Measurements from ENCODE around the gene KMO.

The KMO gene

GRCh38 chr1:241532162-241532531 lies at the start of gene KMO:
Gene KMO (plus strand): TSS chr1:241532378. CDS start chr1:241532445, 67 bp downstream.
- no peak for DNase-seq (ENCODE audit: low spot score)

GRCh38 chr1:241482761-241483250 lies 49.4 kb upstream of the KMO start:
- DNase-seq (ENCODE audit: low spot score), result no peak

GRCh38 chr1:241485145-241485544 lies 47.0 kb upstream of the KMO start:
- DNase-seq (ENCODE audit: low spot score), result no peak

- no peak for DNase-seq (ENCODE audit: low spot score)
Observed at GRCh38 chr1:241485554-241485992, 46.6 kb upstream of the KMO start.

- DNase-seq (ENCODE audit: low spot score), result no peak
Observed at GRCh38 chr1:241488739-241489138, 43.4 kb upstream of the KMO start.

GRCh38 chr1:241495741-241496140 lies 36.4 kb upstream of the KMO start:
- no peak for DNase-seq (ENCODE audit: low spot score)

GRCh38 chr1:241499910-241500309 lies 32.3 kb upstream of the KMO start:
- DNase-seq (ENCODE audit: low spot score), result no peak

- DNase-seq (ENCODE audit: low spot score), result no peak
Observed at GRCh38 chr1:241503444-241503843, 28.7 kb upstream of the KMO start.

GRCh38 chr1:241507189-241507863 lies 24.9 kb upstream of the KMO start:
- DNase-seq (ENCODE audit: low spot score), result no peak

GRCh38 chr1:241513378-241513777 lies 18.8 kb upstream of the KMO start:
- DNase-seq (ENCODE audit: low spot score), result no peak

GRCh38 chr1:241518476-241519307 lies 13.5 kb upstream of the KMO start:
- DNase-seq (ENCODE audit: low spot score), result no peak

- DNase-seq (ENCODE audit: low spot score), result peak; percentile 97
Observed at GRCh38 chr1:241519308-241520079, 12.7 kb upstream of the KMO start, which contains the start of gene FH. Gene FH (minus strand): TSS chr1:241519755. CDS start chr1:241519722, 33 bp downstream.

GRCh38 chr1:241520080-241520465 lies 12.1 kb upstream of the KMO start:
- no peak for DNase-seq (ENCODE audit: low spot score)

GRCh38 chr1:241521718-241522117 lies 10.5 kb upstream of the KMO start:
- no peak for DNase-seq (ENCODE audit: low spot score)

GRCh38 chr1:241525026-241525425 lies 7.2 kb upstream of the KMO start:
- DNase-seq (ENCODE audit: low spot score), result no peak

GRCh38 chr1:241527146-241527545 lies 5.0 kb upstream of the KMO start:
- no peak for DNase-seq (ENCODE audit: low spot score)

- DNase-seq (ENCODE audit: low spot score), result peak; percentile 73
Observed at GRCh38 chr1:241531195-241532161, 700 bp upstream of the KMO start.

GRCh38 chr1:241532864-241533263 lies 686 bp downstream of the KMO start:
- no peak for DNase-seq (ENCODE audit: low spot score)

- DNase-seq (ENCODE audit: low spot score), result no peak
Observed at GRCh38 chr1:241533326-241534115, 1.3 kb downstream of the KMO start.

- no peak for DNase-seq (ENCODE audit: low spot score)
Observed at GRCh38 chr1:241536304-241536703, 4.1 kb downstream of the KMO start.

All from CD4-positive, alpha-beta T cell treated with Interleukin-15 for 4 hours (primary cell).